ENCODE data around the gene RHBDD3.

DNA sequence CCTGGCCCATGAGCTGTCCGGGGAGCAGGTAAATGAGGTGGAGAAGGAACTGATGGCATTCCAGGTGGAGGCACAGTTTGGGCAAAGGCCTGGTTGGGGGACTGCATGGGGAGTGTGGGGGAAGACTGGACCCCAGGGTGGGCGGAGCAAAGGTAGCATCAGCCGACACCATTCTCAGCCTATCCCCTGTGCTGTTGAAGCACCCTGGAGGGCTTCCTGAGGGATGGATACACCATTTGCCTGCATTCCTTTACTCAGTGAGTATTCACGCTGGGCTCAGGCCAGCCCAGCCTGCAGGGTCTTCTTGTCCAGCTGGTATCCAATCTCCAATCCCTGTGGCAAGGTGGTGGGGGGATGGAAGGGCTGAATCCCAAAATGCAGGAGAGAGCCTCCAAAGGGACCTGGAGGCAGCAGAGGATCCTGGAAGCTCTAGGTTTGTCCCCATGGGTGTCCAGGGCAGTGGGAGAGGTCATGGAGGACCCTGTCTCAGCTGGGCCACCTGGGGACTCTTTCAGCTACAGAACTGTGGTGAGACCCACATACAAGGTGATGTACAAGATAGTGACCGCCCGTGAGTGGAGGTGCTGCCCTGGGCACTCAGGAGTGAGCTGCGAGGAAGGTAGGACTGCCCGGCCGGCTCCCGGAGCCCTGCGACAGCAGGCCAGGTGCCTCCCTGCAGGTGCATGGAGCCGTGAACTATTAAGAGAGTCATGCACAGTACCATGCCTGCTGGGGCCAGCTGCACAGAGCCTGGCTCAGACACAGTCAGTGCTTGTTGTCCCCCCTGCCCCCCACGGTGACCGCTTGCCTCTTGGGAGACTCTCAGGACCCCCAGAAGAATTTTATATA is 52.5 kb downstream of the RHBDD3 start:
- TF ChIP-seq, protein P1, sequence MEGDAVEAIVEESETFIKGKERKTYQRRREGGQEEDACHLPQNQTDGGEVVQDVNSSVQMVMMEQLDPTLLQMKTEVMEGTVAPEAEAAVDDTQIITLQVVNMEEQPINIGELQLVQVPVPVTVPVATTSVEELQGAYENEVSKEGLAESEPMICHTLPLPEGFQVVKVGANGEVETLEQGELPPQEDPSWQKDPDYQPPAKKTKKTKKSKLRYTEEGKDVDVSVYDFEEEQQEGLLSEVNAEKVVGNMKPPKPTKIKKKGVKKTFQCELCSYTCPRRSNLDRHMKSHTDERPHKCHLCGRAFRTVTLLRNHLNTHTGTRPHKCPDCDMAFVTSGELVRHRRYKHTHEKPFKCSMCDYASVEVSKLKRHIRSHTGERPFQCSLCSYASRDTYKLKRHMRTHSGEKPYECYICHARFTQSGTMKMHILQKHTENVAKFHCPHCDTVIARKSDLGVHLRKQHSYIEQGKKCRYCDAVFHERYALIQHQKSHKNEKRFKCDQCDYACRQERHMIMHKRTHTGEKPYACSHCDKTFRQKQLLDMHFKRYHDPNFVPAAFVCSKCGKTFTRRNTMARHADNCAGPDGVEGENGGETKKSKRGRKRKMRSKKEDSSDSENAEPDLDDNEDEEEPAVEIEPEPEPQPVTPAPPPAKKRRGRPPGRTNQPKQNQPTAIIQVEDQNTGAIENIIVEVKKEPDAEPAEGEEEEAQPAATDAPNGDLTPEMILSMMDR (conservative IDR thresholded peaks at IDR 0.05 in 1 of 2, IDR thresholded peaks at IDR 0.05 in 1 of 2; ENCODE audit: extremely low read depth in 1 of 2, insufficient read depth in 1 of 2, low read depth in 1 of 2, low read length in 2 of 2): no peak
- TF ChIP-seq EZH2 (IDR thresholded peaks at IDR 0.05; ENCODE audit: borderline replicate concordance, low read length): no peak
